K562 (cell line): Measurements from ENCODE around the gene C7orf57.

Experiments used
- GABPA ChIP-seq: fragments of 200-800 bp; sonication (Bioruptor generic); conservative IDR thresholded peaks from 2 replicates; pipeline ENCODE4 v1.6.1; 2016; ENCODE audit warnings: low read depth, missing genetic modification characterization, missing compliant biosample characterization
- HCFC1 ChIP-seq: IDR thresholded peaks from 2 replicates; pipeline ENCODE4 v1.6.1; 2012; ENCODE audit warnings: low read depth, low read length, improper control_type of control experiment
- JUND ChIP-seq, 2 experiments: IDR thresholded peaks; 2 replicates in 1 of 2; 3 replicates in 1 of 2; pipeline ENCODE4 v1.6.1; 2011; ENCODE audit warnings: borderline replicate concordance in 2 of 2, low read depth in 2 of 2, low read length in 2 of 2, improper control_type of control experiment in 1 of 2, missing biosample characterization in 1 of 2, missing genetic modification characterization in 1 of 2, missing genetic modification reagents in 1 of 2
- ZEB2 ChIP-seq: fragments of 450-650 bp; IDR thresholded peaks from 2 replicates; pipeline ENCODE4 v1.6.1; 2016
- TF ChIP-seq, protein P1 (sequence below), 3 experiments: IDR thresholded peaks in 2 of 3; conservative IDR thresholded peaks in 1 of 3; 2 replicates each; pipeline ENCODE4 v1.5.1; 2011 to 2012; ENCODE audit warnings: low read length in 3 of 3, mild to moderate bottlenecking in 3 of 3, control low read depth in 2 of 3, improper control_type of control experiment in 1 of 3, inconsistent platforms in 1 of 3, low read depth in 1 of 3, mixed read lengths in 1 of 3, moderate library complexity in 1 of 3; ENCODE audit not compliant: insufficient read depth in 2 of 3
- TF ChIP-seq, protein P2 (sequence below), 2 experiments: fragments of 450-650 bp; IDR thresholded peaks; 2 replicates each; pipeline ENCODE4 v1.6.1; 2018; ENCODE audit warnings: mild to moderate bottlenecking in 2 of 2, low read depth in 1 of 2; ENCODE audit not compliant: partially characterized antibody in 2 of 2

DNA sequence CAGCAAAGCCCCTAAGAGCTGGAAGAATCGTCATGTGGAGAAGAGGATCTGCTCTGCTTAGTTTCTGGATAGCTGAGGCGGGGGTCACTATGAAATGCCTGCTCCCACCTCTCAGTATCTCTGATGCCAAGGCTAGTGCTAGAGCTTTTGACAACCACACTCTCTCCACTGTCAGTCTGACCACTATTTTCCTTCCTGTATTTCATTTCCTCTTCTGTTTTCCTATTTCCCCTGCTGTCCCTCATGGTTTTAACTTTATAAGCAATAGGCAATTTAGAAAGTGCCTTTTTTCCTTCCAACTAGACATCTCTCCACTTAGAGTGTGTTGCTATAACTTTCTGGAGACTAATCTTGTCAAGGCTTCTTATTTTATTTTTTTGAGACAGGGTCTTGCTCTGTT is 23.6 kb downstream of the C7orf57 start:
- no peak for TF ChIP-seq HCFC1
- no peak for TF ChIP-seq JUND (IDR thresholded peaks at IDR 0.05; ENCODE audit: borderline replicate concordance, low read depth, low read length)
- TF ChIP-seq JUND (tag; IDR thresholded peaks at IDR 0.05; ENCODE audit: borderline replicate concordance, low read depth, low read length): no peak
- TF ChIP-seq, protein P1, sequence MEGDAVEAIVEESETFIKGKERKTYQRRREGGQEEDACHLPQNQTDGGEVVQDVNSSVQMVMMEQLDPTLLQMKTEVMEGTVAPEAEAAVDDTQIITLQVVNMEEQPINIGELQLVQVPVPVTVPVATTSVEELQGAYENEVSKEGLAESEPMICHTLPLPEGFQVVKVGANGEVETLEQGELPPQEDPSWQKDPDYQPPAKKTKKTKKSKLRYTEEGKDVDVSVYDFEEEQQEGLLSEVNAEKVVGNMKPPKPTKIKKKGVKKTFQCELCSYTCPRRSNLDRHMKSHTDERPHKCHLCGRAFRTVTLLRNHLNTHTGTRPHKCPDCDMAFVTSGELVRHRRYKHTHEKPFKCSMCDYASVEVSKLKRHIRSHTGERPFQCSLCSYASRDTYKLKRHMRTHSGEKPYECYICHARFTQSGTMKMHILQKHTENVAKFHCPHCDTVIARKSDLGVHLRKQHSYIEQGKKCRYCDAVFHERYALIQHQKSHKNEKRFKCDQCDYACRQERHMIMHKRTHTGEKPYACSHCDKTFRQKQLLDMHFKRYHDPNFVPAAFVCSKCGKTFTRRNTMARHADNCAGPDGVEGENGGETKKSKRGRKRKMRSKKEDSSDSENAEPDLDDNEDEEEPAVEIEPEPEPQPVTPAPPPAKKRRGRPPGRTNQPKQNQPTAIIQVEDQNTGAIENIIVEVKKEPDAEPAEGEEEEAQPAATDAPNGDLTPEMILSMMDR (IDR thresholded peaks at IDR 0.05 in 2 of 3, conservative IDR thresholded peaks at IDR 0.05 in 1 of 3; ENCODE audit: insufficient read depth in 2 of 3, low read depth in 1 of 3, low read length in 3 of 3): no peak
- TF ChIP-seq GABPA: no peak
- TF ChIP-seq ZEB2: no peak
- TF ChIP-seq, protein P2, sequence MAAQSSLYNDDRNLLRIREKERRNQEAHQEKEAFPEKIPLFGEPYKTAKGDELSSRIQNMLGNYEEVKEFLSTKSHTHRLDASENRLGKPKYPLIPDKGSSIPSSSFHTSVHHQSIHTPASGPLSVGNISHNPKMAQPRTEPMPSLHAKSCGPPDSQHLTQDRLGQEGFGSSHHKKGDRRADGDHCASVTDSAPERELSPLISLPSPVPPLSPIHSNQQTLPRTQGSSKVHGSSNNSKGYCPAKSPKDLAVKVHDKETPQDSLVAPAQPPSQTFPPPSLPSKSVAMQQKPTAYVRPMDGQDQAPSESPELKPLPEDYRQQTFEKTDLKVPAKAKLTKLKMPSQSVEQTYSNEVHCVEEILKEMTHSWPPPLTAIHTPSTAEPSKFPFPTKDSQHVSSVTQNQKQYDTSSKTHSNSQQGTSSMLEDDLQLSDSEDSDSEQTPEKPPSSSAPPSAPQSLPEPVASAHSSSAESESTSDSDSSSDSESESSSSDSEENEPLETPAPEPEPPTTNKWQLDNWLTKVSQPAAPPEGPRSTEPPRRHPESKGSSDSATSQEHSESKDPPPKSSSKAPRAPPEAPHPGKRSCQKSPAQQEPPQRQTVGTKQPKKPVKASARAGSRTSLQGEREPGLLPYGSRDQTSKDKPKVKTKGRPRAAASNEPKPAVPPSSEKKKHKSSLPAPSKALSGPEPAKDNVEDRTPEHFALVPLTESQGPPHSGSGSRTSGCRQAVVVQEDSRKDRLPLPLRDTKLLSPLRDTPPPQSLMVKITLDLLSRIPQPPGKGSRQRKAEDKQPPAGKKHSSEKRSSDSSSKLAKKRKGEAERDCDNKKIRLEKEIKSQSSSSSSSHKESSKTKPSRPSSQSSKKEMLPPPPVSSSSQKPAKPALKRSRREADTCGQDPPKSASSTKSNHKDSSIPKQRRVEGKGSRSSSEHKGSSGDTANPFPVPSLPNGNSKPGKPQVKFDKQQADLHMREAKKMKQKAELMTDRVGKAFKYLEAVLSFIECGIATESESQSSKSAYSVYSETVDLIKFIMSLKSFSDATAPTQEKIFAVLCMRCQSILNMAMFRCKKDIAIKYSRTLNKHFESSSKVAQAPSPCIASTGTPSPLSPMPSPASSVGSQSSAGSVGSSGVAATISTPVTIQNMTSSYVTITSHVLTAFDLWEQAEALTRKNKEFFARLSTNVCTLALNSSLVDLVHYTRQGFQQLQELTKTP (IDR thresholded peaks at IDR 0.05; ENCODE audit: low read depth in 1 of 2, partially characterized antibody in 2 of 2): no peak
